CD8-positive, alpha-beta memory T cell (primary cell): Measurements from ENCODE around the gene MXD3. TPM values are rescaled to one million over a fixed set of nuclear protein-coding genes. Genes with fewer than 3 reads are reported as not detected.

Experiments used
- CTCF ChIA-PET: fragments of 350-600 bp; sonication (Branson Sonifier 250); formaldehyde crosslinking; loops from one replicate; lab custom pipeline; 2021; ENCODE audit warnings: antibody characterized with exemption; lab: Charles Lee
- POLR2A ChIA-PET: fragments of 350-600 bp; sonication (Branson Sonifier 250); formaldehyde crosslinking; loops from one replicate; lab custom pipeline; 2021; ENCODE audit warnings: antibody characterized with exemption; lab: Charles Lee
- DNase-seq, 5 donors: peaks; one replicate each; pipeline versions ENCODE4 v3.0.0 to v3.0.0-alpha.2; 2020 to 2022; ENCODE audit warnings: mixed read lengths in 1 of 5
- H3K27ac ChIP-seq: one replicate; pipeline ENCODE4 v1.7.0; 2013; ENCODE audit warnings: low read depth, mild to moderate bottlenecking, low read length, moderate library complexity
- H3K27me3 ChIP-seq: 2 replicates; pipeline ENCODE4 v1.7.0; 2013; ENCODE audit warnings: low read length, mild to moderate bottlenecking; ENCODE audit not compliant: insufficient read depth, poor library complexity, severe bottlenecking
- H3K36me3 ChIP-seq: 2 replicates; pipeline ENCODE4 v1.7.0; 2013; ENCODE audit warnings: mild to moderate bottlenecking, low read length, moderate library complexity; ENCODE audit not compliant: insufficient read depth
- H3K4me1 ChIP-seq: 2 replicates; pipeline ENCODE4 v1.7.0; 2013; ENCODE audit warnings: mild to moderate bottlenecking, low read length, moderate library complexity; ENCODE audit not compliant: insufficient read depth
- H3K4me3 ChIP-seq: 2 replicates; pipeline ENCODE4 v1.7.0; 2013; ENCODE audit warnings: mild to moderate bottlenecking, low read length
- H3K9me3 ChIP-seq: 2 replicates; pipeline ENCODE4 v1.7.0; 2013; ENCODE audit warnings: mild to moderate bottlenecking, low read length
- H3K27ac Mint-ChIP-seq, 8 donors: one replicate each; pipeline ENCODE4 v1.8.0; 2020 to 2021; ENCODE audit warnings: mixed read lengths in 8 of 8, mild to moderate bottlenecking in 6 of 8, inconsistent platforms in 3 of 8, moderate library complexity in 3 of 8
- H3K27me3 Mint-ChIP-seq, 2 donors: one replicate each; pipeline ENCODE4 v1.8.0; 2020 to 2021; ENCODE audit warnings: mixed read lengths in 2 of 2, mild to moderate bottlenecking in 1 of 2, moderate library complexity in 1 of 2
- H3K36me3 Mint-ChIP-seq, 3 donors: one replicate each; pipeline ENCODE4 v1.8.0; 2020 to 2021; ENCODE audit warnings: mixed read lengths in 3 of 3, inconsistent platforms in 1 of 3, mild to moderate bottlenecking in 1 of 3
- H3K4me1 Mint-ChIP-seq, 3 donors: one replicate each; pipeline ENCODE4 v1.8.0; 2020 to 2021; ENCODE audit warnings: mixed read lengths in 3 of 3, inconsistent platforms in 1 of 3, mild to moderate bottlenecking in 1 of 3
- H3K4me3 Mint-ChIP-seq, 7 donors: one replicate each; pipeline ENCODE4 v1.8.0; 2020 to 2021; ENCODE audit warnings: mixed read lengths in 7 of 7, mild to moderate bottlenecking in 6 of 7, moderate library complexity in 4 of 7, inconsistent platforms in 2 of 7
- H3K9me3 Mint-ChIP-seq, 5 donors: one replicate each; pipeline ENCODE4 v1.8.0; 2020 to 2022; ENCODE audit warnings: mixed read lengths in 5 of 5, mild to moderate bottlenecking in 3 of 5, moderate library complexity in 2 of 5, inconsistent platforms in 1 of 5
- polyA plus RNA-seq: library from polyadenylated mRNA; unstranded; fragments of 300-500 nt; fragmentation: Illumina TruSeq; gene quantifications from one replicate; pipeline ENCODE4 v1.2.3, GENCODE V29; 2021
- total RNA-seq, 2 experiments: library from RNA; stranded (reverse); gene quantifications; one replicate each; pipeline ENCODE4 v1.2.3, GENCODE V29; 2021

MXD3 gene
- total and polyA plus RNA-seq, 3 experiments from 2014 or later, result 0.79 to 13.4 (median 10.2) TPM

DNA sequence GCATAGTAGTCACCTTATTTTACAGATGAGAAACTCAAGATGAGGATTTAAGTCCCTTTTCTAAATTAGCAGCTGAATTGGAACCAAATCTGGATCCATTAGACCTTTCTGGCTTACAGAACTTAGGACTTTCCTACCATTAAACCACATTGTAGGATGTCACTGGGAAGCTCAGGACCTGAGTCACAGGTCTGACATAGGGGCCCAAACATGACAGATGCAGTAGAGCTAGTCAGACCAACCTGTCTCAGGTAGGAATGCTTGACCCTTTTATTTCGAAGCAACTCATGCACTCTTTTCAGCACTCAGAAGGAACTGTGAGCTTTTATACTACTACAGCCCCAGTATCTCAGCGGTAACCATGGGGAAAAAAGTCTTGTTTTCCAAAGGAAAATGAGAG is 10.7 kb downstream of the MXD3 start:
- Mint-ChIP-seq H3K4me3 (peak overlapping the region; percentile 11 to 96 (median 79)), H3K27ac (peak overlapping the region; percentile 89 to 99 (median 98)), H3K4me1 (peaks cover 69 to 87% (median 79%) of the 10 kb centered on the region in 3 donors), H3K27me3 (peaks cover 0 to 3% of the 10 kb centered on the region in 2 donors), H3K9me3 (no peaks in the 10 kb centered on the region), H3K36me3 (peaks cover 2 to 40% (median 6%) of the 10 kb centered on the region in 3 donors)
- peaks cover 13% of the 10 kb centered on the region for H3K36me3 ChIP-seq
- no peak overlapping the region for H3K4me3 ChIP-seq
- no peaks in the 10 kb centered on the region for H3K27me3 ChIP-seq
- CTCF ChIA-PET, result interaction anchor here (2.0 kb wide), 1 partner anchor 9 kb away, joined by 8 read pairs; no protein-coding TSS in a partner anchor
- no peak for DNase-seq
- POLR2A ChIA-PET, result no interaction called here
- no peaks in the 10 kb centered on the region for H3K9me3 ChIP-seq
- no peak overlapping the region for H3K27ac ChIP-seq
- H3K4me1 ChIP-seq, result peaks cover 75% of the 10 kb centered on the region

DNA sequence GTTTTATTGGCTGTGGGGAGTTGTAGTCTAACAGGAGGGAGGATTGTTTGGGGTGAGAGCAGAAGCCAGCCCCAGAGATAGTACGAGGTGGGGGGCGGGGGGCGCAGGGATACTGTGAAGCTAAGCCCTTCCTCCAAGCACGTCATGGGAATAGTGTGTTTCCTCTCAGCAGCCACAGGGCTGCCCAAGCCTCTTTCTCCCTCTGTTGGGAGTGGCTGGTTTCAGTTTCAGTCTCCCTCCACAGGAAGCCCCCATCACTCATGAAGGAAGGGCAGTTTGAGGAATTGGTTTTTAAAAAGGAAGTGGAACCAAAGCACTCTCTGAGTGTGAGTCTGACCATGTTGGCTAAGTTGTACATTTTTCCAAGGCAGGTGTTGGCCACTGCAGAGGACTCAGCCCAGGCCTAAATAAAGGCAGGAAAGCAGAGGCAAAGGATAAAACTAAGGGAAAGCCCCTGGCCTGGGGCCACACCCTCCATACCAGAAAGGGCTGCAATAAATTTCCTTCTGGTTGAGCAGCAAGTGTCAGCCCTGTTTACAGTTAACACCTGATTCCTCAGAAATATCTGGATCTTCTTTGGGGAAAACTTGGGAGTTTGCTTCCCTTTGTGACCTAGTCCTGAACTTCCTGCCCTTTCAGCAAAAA is 11.3 kb downstream of the MXD3 start:
- no peaks in the 10 kb centered on the region for H3K27me3 ChIP-seq
- CTCF ChIA-PET, result interaction anchor here (4.5 kb wide), 1 partner anchor 9 kb away, joined by 28 read pairs; no protein-coding TSS in a partner anchor
- peak overlapping the region; percentile 46 for H3K27ac ChIP-seq
- H3K36me3 Mint-ChIP-seq, result peaks cover 4 to 40% (median 10%) of the 10 kb centered on the region in 3 donors
- H3K4me3 ChIP-seq, result peak overlapping the region; percentile 30
- POLR2A ChIA-PET, result no interaction called here
- H3K27ac Mint-ChIP-seq, result peak overlapping the region; percentile 89 to 99 (median 98)
- peaks cover 0 to 3% of the 10 kb centered on the region in 2 donors for H3K27me3 Mint-ChIP-seq
- peak overlapping the region; percentile 57 to 96 (median 79) for H3K4me3 Mint-ChIP-seq
- H3K4me1 Mint-ChIP-seq, result peaks cover 69 to 87% (median 79%) of the 10 kb centered on the region in 3 donors
- H3K9me3 ChIP-seq, result no peaks in the 10 kb centered on the region
- H3K4me1 ChIP-seq, result peaks cover 76% of the 10 kb centered on the region
- H3K36me3 ChIP-seq, result peaks cover 10% of the 10 kb centered on the region
- no peaks in the 10 kb centered on the region for H3K9me3 Mint-ChIP-seq
- peak; percentile 53 to 81 (median 65) for DNase-seq

DNA sequence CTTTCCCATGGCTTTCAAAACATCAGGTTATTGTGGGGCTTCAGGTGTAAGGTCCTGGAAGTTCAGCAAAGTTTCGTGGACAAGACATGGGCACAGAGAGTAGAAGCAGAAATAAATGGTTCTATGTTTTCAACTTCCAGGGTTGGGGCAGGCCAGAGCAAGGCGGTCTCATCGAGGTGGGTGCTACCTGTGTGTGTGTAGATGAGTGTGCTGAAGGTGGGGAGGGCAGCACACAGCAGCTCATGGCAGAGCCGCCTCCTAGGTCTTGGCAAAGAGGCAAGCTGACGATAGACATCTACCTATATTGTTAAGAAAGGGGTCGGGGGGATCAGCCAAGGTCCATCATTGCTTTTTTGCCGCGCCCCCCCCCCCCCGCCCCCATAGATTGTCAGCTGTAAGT is 12.0 kb downstream of the MXD3 start:
- Mint-ChIP-seq H3K4me3 (peak overlapping the region in 4 of 7 donors; percentile 10 to 96 (median 67)), H3K4me1 (peaks cover 63 to 87% (median 77%) of the 10 kb centered on the region in 3 donors), H3K36me3 (peaks cover 4 to 41% (median 8%) of the 10 kb centered on the region in 3 donors), H3K27ac (peak overlapping the region; percentile 85 to 99 (median 93)), H3K9me3 (no peaks in the 10 kb centered on the region), H3K27me3 (peaks cover 0 to 3% of the 10 kb centered on the region in 2 donors)
- H3K9me3 ChIP-seq, result no peaks in the 10 kb centered on the region
- POLR2A ChIA-PET, result interaction anchor here (0.6 kb wide), 1 partner anchor 16 kb away, joined by 3 read pairs; no protein-coding TSS in a partner anchor
- CTCF ChIA-PET, result interaction anchor here (2.2 to 4.5 kb wide), 2 partner anchors 10 to 186 kb away, joined by 5 to 28 read pairs; no protein-coding TSS in a partner anchor
- no peak for DNase-seq
- H3K4me1 ChIP-seq, result peaks cover 70% of the 10 kb centered on the region
- no peak overlapping the region for H3K27ac ChIP-seq
- no peak overlapping the region for H3K4me3 ChIP-seq
- peaks cover 12% of the 10 kb centered on the region for H3K36me3 ChIP-seq
- H3K27me3 ChIP-seq, result no peaks in the 10 kb centered on the region

DNA sequence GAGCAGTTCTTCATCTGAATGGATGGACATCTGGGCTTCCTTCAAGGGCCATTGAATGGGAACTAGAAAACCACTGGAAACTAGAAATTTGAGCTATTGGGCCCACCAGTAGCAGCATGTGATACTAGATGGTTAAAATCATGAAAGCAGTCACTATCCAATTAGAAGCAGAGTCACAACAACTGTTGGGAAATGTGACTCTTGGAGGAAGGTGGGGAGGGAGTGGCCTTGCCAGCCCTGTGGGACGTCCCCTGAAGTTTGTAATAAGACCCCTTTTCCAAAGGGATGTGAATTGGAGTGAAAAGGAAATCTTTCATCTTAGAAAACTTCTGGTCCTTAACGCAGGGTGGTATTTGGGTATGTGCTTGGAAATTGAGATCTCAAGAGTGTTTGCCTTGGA is 13.8 kb downstream of the MXD3 start:
- Histone ChIP-seq H3K4me3 (no peak overlapping the region), H3K4me1 (peaks cover 62% of the 10 kb centered on the region), H3K27me3 (no peaks in the 10 kb centered on the region), H3K9me3 (no peaks in the 10 kb centered on the region), H3K27ac (no peak overlapping the region), H3K36me3 (peaks cover 30% of the 10 kb centered on the region)
- Mint-ChIP-seq H3K27me3 (no peaks in the 10 kb centered on the region), H3K4me1 (peaks cover 55 to 75% (median 68%) of the 10 kb centered on the region in 3 donors), H3K36me3 (peaks cover 4 to 47% (median 14%) of the 10 kb centered on the region in 3 donors), H3K9me3 (no peaks in the 10 kb centered on the region), H3K27ac (peak overlapping the region in 6 of 8 donors; percentile 6 to 99 (median 68)), H3K4me3 (no peak overlapping the region)
- CTCF ChIA-PET, result interaction anchor here (1.0 to 4.5 kb wide), 3 partner anchors 12 to 184 kb away, joined by 3 to 28 read pairs (median 5); no protein-coding TSS in a partner anchor
- DNase-seq, result no peak
- POLR2A ChIA-PET, result no interaction called here

DNA sequence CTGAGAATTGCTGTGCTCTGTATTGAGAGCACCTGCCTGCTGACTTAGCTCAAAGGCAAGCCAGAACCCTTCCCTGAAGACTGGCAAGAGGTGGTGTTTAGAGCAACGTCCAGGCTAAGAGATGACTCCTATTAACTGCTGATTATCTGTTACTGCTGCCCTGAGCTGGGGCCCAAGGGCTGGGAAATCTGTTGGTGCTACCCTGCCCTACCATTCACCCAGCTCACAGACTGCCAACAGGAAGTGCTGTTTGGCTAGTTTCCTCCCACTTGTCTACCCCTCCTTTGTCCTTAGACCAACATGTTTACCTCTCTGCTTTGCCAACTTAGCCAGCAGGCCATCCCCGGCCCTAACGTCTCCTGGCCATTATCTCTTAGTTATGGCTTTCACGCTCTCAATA is 15.1 kb downstream of the MXD3 start:
- CTCF ChIA-PET, result interaction anchor here (1.2 to 4.5 kb wide), 3 partner anchors 13 to 183 kb away, joined by 5 to 28 read pairs (median 6); no protein-coding TSS in a partner anchor
- Mint-ChIP-seq H3K9me3 (no peaks in the 10 kb centered on the region), H3K27ac (peak overlapping the region; percentile 64 to 85 (median 76)), H3K4me1 (peaks cover 44 to 62% (median 56%) of the 10 kb centered on the region in 3 donors), H3K27me3 (no peaks in the 10 kb centered on the region), H3K36me3 (peaks cover 4 to 59% (median 23%) of the 10 kb centered on the region in 3 donors), H3K4me3 (peak overlapping the region; percentile 2 to 51 (median 19))
- no peak for DNase-seq
- H3K36me3 ChIP-seq, result peaks cover 44% of the 10 kb centered on the region
- H3K27me3 ChIP-seq, result no peaks in the 10 kb centered on the region
- no peaks in the 10 kb centered on the region for H3K9me3 ChIP-seq
- H3K27ac ChIP-seq, result no peak overlapping the region
- H3K4me3 ChIP-seq, result no peak overlapping the region
- POLR2A ChIA-PET, result no interaction called here
- peaks cover 49% of the 10 kb centered on the region for H3K4me1 ChIP-seq

DNA sequence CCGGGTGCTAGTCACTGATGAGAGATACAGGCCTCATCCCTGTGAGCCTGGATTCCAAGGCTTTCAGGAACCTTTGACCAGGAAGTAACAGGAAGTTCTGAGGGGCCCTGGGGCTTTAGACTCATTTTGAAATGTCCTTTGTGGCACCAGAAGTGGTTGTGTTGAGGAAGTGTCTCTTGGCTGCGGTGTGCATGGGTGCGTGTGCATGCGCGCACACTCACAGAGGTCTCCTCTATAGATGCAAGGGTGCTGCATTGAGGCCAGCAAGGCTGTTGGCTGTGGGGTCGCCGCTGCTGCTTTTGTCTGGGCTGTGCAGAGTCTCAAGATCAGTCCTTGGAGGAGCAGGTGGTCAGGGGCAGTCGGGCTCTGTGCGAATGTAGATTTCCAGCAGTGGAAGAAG is 15.8 kb downstream of the MXD3 start:
- H3K9me3 ChIP-seq, result no peaks in the 10 kb centered on the region
- peaks cover 42% of the 10 kb centered on the region for H3K4me1 ChIP-seq
- Mint-ChIP-seq H3K9me3 (no peaks in the 10 kb centered on the region), H3K36me3 (peaks cover 4 to 60% (median 23%) of the 10 kb centered on the region in 3 donors), H3K4me3 (peak overlapping the region in 4 of 7 donors; percentile 5 to 53 (median 28)), H3K4me1 (peaks cover 39 to 55% (median 50%) of the 10 kb centered on the region in 3 donors), H3K27me3 (no peaks in the 10 kb centered on the region), H3K27ac (peak overlapping the region; percentile 64 to 95 (median 82))
- peaks cover 47% of the 10 kb centered on the region for H3K36me3 ChIP-seq
- H3K4me3 ChIP-seq, result no peak overlapping the region
- no peak for DNase-seq
- ChIA-PET POLR2A (no interaction called here), CTCF (interaction anchor here (1.2 to 4.5 kb wide), 3 partner anchors 14 to 182 kb away, joined by 3 to 28 read pairs (median 6); no protein-coding TSS in a partner anchor)
- no peak overlapping the region for H3K27ac ChIP-seq
- H3K27me3 ChIP-seq, result no peaks in the 10 kb centered on the region

DNA sequence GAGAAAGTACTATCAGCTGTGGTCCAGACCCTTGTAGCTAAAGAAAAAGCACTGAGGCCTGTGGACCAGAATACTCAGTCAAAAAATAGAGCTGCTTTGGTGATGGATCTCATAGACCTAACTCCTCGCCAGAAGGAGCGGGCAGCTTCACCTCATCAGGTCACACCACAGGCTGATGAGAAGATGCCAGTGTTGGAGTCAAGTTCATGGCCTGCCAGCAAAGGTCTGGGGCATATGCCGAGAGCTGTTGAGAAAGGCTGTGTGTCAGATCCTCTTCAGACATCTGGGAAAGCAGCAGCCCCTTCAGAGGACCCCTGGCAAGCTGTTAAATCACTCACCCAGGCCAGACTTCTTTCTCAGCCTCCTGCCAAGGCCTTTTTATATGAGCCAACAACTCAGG is 17.1 kb downstream of the MXD3 start:
- Histone ChIP-seq H3K27me3 (no peaks in the 10 kb centered on the region), H3K4me1 (peaks cover 31% of the 10 kb centered on the region), H3K9me3 (no peaks in the 10 kb centered on the region), H3K4me3 (no peak overlapping the region), H3K36me3 (peaks cover 50% of the 10 kb centered on the region), H3K27ac (no peak overlapping the region)
- Mint-ChIP-seq H3K27ac (peak overlapping the region in 3 of 8 donors; percentile 29 to 89 (median 65)), H3K4me3 (peak overlapping the region in 1 of 7 donors; percentile 3), H3K27me3 (no peaks in the 10 kb centered on the region), H3K36me3 (peaks cover 4 to 66% (median 21%) of the 10 kb centered on the region in 3 donors), H3K9me3 (no peaks in the 10 kb centered on the region), H3K4me1 (peaks cover 27 to 42% (median 37%) of the 10 kb centered on the region in 3 donors)
- POLR2A ChIA-PET, result no interaction called here
- DNase-seq, result no peak
- CTCF ChIA-PET, result interaction anchor here (0.9 to 1.5 kb wide), 4 partner anchors 9 to 183 kb away, joined by 3 to 4 read pairs (median 3); partner anchors contain the start of genes PRELID1 and RAB24
